ENCODE data around the gene ANHX.

DNA sequence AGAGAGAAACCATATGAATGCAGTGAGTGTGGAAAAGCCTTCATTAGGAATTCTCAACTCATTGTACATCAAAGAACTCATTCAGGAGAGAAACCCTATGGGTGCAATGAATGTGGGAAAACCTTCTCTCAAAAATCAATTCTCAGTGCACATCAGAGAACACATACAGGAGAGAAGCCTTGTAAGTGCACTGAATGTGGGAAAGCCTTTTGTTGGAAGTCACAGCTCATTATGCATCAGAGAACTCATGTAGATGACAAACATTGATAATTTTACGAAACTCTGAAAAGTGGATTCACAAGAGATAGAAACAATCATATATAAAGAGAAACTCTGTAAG, 31.4 kb downstream of the ANHX start:
- TF ChIP-seq, protein P1, sequence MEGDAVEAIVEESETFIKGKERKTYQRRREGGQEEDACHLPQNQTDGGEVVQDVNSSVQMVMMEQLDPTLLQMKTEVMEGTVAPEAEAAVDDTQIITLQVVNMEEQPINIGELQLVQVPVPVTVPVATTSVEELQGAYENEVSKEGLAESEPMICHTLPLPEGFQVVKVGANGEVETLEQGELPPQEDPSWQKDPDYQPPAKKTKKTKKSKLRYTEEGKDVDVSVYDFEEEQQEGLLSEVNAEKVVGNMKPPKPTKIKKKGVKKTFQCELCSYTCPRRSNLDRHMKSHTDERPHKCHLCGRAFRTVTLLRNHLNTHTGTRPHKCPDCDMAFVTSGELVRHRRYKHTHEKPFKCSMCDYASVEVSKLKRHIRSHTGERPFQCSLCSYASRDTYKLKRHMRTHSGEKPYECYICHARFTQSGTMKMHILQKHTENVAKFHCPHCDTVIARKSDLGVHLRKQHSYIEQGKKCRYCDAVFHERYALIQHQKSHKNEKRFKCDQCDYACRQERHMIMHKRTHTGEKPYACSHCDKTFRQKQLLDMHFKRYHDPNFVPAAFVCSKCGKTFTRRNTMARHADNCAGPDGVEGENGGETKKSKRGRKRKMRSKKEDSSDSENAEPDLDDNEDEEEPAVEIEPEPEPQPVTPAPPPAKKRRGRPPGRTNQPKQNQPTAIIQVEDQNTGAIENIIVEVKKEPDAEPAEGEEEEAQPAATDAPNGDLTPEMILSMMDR (conservative IDR thresholded peaks at IDR 0.05; ENCODE audit: low read length), result no peak
- no peak for TF ChIP-seq EZH2phosphoT487 (IDR thresholded peaks at IDR 0.05; ENCODE audit: borderline replicate concordance, low read depth, low read length)
